ENCODE results near the gene SLC5A11. TPM values are rescaled to one million over a fixed set of nuclear protein-coding genes. Genes with fewer than 3 reads are reported as not detected.

SLC5A11 gene
- total RNA-seq, 4 donors from 2014 or later: 6.8 TPM; not detected in 3

DNA sequence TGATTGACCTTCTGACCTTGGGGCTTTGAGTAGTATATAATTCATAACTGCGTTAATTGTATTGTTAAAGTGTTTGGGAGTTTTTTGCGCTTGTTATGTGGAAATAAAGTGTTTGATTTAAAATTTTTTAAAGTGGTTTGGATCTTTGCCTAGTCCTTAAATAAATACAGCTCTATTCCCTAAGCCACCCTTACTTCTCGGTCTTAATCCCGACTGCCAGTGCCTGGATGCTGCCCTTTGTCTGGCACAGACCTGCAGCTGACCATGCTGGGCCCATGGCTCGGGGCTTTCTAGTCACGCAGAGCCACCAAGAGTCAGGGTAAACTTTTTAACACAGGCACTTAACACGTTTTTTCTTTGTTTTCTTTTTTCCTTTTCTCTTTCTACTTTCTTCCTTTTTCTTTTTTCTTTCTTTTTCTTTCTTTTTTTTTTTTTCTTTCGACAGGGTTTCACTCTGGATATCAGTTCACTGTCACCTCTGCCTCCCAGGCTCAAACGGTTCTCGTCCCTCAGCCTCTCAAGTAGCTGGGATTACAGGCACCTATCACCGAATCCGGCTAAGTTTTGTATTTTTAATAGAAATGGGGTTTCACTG is 19.6 kb upstream of the SLC5A11 start:
- H3K4me3 ChIP-seq: no peak overlapping the region
- no peak for DNase-seq
- peaks cover 0 to 45% (median 17%) of the 10 kb centered on the region in 4 donors for H3K36me3 ChIP-seq
- H3K4me1 ChIP-seq: no peaks in the 10 kb centered on the region
- in situ Hi-C loops (cut with MboI; ENCODE audit: low pct_ligation_motif_present in 1 of 4, low pct_unique_long_range_greater_than_20kb in 1 of 4, low sequenced_read_pairs in 3 of 4): no loop called here
- intact Hi-C loops (cut with DNase I; ENCODE audit: low total_unique reads): no loop called here
- H3K27me3 ChIP-seq: no peaks in the 10 kb centered on the region
- 71 to 85% methylated on average over 6 to 12 of the region's 12 CpGs for WGBS, 2 donors (ENCODE audit: low coverage in 1 of 2)
- H3K9me3 ChIP-seq: no peaks in the 10 kb centered on the region
- TF ChIP-seq EP300 (IDR thresholded peaks at IDR 0.05; ENCODE audit: low read depth) (no peak), POLR2A (IDR thresholded peaks at IDR 0.05) (no peak), POLR2AphosphoS5 (IDR thresholded peaks at IDR 0.05) (no peak)
- TF ChIP-seq, protein P1, sequence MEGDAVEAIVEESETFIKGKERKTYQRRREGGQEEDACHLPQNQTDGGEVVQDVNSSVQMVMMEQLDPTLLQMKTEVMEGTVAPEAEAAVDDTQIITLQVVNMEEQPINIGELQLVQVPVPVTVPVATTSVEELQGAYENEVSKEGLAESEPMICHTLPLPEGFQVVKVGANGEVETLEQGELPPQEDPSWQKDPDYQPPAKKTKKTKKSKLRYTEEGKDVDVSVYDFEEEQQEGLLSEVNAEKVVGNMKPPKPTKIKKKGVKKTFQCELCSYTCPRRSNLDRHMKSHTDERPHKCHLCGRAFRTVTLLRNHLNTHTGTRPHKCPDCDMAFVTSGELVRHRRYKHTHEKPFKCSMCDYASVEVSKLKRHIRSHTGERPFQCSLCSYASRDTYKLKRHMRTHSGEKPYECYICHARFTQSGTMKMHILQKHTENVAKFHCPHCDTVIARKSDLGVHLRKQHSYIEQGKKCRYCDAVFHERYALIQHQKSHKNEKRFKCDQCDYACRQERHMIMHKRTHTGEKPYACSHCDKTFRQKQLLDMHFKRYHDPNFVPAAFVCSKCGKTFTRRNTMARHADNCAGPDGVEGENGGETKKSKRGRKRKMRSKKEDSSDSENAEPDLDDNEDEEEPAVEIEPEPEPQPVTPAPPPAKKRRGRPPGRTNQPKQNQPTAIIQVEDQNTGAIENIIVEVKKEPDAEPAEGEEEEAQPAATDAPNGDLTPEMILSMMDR (IDR thresholded peaks at IDR 0.05): no peak
- no peak overlapping the region for H3K27ac ChIP-seq

DNA sequence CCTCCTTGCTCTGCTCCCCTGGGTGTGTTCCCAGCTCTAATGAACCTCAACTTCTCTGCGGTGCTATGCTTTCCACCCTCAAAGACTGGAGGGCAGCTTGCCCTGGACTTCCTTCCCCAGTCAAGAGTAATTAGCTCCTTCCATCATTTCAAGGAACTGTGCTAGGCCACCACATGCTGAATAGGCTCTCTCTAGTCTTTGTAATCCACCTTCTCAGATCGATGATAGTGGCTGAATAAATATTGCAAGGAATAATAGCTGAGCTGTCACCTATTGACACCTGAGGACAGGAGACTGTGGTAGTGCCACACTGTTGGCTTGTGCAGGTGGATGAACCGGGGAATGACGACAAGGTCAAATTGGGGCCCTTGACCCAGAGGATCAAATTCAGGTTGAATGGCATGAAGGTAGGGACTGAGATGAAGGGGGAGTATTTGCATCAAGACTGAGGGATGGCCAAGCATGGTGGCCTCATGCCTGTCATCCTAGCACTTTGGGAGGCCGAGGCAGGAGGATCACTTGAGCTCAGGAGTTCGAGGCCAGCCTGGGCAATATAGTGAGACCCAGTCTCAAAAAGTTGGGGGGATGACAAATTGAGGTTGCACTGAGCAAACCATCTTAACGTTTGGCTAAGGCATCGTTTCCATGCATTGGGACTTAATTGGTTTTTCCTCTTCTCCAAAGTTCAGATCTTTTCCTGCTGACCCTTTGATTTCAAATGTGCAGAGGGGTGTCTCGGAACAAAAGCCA is 18.8 kb upstream of the SLC5A11 start:
- WGBS, 2 donors (ENCODE audit: low coverage in 1 of 2): 95 to 100% methylated on average over 2 to 9 of the region's 9 CpGs
- TF ChIP-seq EP300 (IDR thresholded peaks at IDR 0.05; ENCODE audit: low read depth) (no peak), POLR2AphosphoS5 (IDR thresholded peaks at IDR 0.05) (no peak), POLR2A (IDR thresholded peaks at IDR 0.05) (no peak)
- TF ChIP-seq, protein P1 (IDR thresholded peaks at IDR 0.05): no peak
- Histone ChIP-seq H3K36me3 (peaks cover 0 to 37% (median 13%) of the 10 kb centered on the region in 4 donors), H3K27ac (no peak overlapping the region), H3K27me3 (no peaks in the 10 kb centered on the region), H3K4me3 (no peak overlapping the region), H3K4me1 (no peaks in the 10 kb centered on the region), H3K9me3 (no peaks in the 10 kb centered on the region)
- DNase-seq: no peak
- in situ Hi-C loops (cut with MboI; ENCODE audit: low pct_ligation_motif_present in 1 of 4, low pct_unique_long_range_greater_than_20kb in 1 of 4, low sequenced_read_pairs in 3 of 4) (no loop called here), intact Hi-C loops (cut with DNase I; ENCODE audit: low total_unique reads) (no loop called here)

DNA sequence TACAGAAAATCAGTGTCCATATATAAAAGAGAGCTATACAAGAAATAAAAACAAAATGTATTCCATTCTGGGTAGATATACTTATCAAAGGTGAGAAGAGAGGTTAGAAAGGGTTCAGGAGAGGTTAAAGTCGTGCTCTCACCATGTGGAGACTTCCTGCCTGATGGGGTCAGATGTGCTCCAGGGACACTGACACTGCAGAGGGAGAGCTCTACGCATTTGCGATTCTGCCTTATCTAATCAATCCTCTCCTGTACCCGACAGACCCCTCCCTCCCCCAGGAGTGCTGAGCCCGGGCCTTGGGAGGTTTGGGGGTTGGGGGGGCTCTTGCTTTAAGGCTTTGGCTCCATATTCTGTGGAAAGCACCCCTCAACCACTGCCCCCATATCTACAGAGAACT is 16.6 kb upstream of the SLC5A11 start:
- Histone ChIP-seq H3K4me1 (peaks cover 0 to 3% (median 1%) of the 10 kb centered on the region in 4 donors), H3K27me3 (no peaks in the 10 kb centered on the region), H3K4me3 (no peak overlapping the region), H3K9me3 (no peaks in the 10 kb centered on the region), H3K36me3 (peaks cover 0 to 16% (median 6%) of the 10 kb centered on the region in 4 donors), H3K27ac (no peak overlapping the region)
- in situ Hi-C loops (cut with MboI; ENCODE audit: low pct_ligation_motif_present in 1 of 4, low pct_unique_long_range_greater_than_20kb in 1 of 4, low sequenced_read_pairs in 3 of 4) (no loop called here), intact Hi-C loops (cut with DNase I; ENCODE audit: low total_unique reads) (no loop called here)
- TF ChIP-seq POLR2AphosphoS5 (IDR thresholded peaks at IDR 0.05): no peak
- TF ChIP-seq POLR2A (IDR thresholded peaks at IDR 0.05): no peak
- TF ChIP-seq, protein P1 (IDR thresholded peaks at IDR 0.05): no peak
- TF ChIP-seq EP300 (IDR thresholded peaks at IDR 0.05; ENCODE audit: low read depth): no peak
- 77 to 79% methylated on average over 4 to 5 of the region's 5 CpGs for WGBS, 2 donors (ENCODE audit: low coverage in 1 of 2)
- DNase-seq: no peak

DNA sequence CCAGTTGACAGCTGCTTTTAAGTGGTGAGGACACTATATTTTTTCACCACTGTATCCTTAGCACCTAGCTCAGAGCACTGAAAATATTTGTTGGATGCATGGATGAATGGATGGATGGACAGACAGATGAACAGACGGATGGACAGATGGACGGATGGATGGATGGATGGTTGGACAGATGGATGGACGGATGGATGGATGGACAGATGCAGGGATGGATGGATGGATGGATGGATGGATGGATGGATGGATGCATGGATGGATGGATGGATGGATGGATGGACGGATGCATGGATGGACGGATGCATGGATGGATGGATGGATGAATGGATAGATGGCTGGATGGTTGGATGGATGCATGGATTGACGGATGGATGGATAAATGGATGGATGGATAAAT is 12.4 kb upstream of the SLC5A11 start:
- in situ Hi-C loops (cut with MboI; ENCODE audit: low pct_ligation_motif_present in 1 of 4, low pct_unique_long_range_greater_than_20kb in 1 of 4, low sequenced_read_pairs in 3 of 4) (no loop called here), intact Hi-C loops (cut with DNase I; ENCODE audit: low total_unique reads) (no loop called here)

More for the DNA sequence above, 12.4 kb upstream of the SLC5A11 start:
- Histone ChIP-seq H3K27ac (no peak overlapping the region), H3K4me3 (no peak overlapping the region), H3K27me3 (no peaks in the 10 kb centered on the region), H3K9me3 (no peaks in the 10 kb centered on the region), H3K36me3 (no peaks in the 10 kb centered on the region), H3K4me1 (peaks cover 0 to 10% (median 3%) of the 10 kb centered on the region in 4 donors)
- no peak for DNase-seq
- TF ChIP-seq POLR2AphosphoS5 (IDR thresholded peaks at IDR 0.05): no peak
- no peak for TF ChIP-seq EP300 (IDR thresholded peaks at IDR 0.05; ENCODE audit: low read depth)
- no peak for TF ChIP-seq POLR2A (IDR thresholded peaks at IDR 0.05)
- TF ChIP-seq, protein P1 (IDR thresholded peaks at IDR 0.05): no peak
- 89 to 91% methylated on average over 6 of the region's 6 CpGs for WGBS, 2 donors (ENCODE audit: low coverage in 1 of 2)
